ENCODE results near the gene UQCC2.

Gene UQCC2

DNA sequence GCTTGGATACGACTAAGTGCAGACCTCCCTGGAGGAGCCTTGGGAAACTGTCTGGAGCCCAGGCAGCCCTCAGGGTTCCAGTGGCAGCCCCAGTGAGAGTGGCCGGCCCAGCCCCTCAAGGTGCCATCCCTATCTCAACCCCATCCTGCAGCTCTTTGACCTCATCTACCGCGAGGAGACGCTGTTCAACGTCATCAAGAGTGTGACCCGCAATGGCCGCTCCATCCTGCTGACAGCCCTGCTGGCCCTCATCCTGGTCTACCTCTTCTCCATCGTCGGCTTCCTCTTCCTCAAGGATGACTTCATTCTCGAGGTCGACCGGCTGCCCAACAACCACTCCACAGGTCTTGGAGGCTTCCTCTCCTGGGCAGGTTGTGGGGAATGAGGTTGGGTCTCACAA, 20.7 kb downstream of the UQCC2 start:
- no peak for DNase-seq (ENCODE audit: low spot score)

GRCh38 chr6:33689879-33690278, 21.6 kb downstream of the UQCC2 start:
- DNase-seq (ENCODE audit: low spot score): no peak

DNA sequence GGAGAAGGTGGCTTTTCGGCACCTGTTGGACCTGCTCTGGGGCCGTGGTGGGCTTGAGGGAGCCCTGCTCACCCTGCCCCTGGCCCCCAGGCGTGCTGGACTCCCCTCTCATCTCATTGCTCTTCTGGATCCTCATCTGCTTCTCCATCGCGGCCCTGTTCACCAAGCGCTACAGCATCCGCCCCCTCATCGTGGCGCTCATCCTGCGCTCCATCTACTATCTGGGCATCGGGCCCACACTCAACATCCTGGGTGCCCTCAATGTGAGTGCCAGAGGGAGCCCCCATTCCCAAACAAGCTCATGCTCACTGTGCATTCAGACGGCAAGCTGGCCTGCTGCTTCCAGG, 22.4 kb downstream of the UQCC2 start:
- no peak for DNase-seq (ENCODE audit: low spot score)

DNA sequence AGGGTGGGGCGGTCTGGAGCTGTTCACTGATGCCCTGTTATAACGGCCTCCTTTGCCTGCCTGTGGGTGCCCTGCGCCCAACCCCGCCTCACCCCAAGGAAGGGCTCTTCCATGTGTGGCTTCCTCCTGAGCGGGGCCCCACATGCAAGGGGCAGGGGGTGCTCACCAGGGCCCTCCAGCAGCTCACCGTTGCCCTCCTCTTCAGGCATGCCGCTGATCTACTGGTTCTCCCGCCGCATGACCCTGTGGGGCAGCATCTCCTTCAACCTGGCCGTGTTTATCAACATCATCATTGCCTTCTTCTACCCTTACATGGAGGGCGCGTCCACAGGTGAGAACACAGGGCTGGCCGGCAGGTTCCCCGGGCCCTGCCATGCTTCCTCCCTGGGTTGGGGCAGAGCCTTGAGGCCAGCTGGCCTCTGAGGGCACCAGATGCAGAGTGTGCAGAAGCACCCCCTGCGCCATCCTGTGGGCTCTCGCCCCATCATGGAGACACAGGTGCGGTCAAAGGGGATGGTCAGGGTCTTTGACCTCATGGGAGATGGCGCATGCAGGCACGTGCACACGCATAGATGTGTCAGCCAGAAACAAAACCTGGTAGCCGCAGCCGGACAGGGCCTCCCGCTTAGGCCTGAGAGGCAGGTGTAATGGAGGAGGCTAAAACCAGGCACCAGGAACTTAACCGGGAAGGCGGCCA, 22.9 kb downstream of the UQCC2 start:
- no peak for DNase-seq (ENCODE audit: low spot score)

GRCh38 chr6:33688006-33688405, 23.5 kb downstream of the UQCC2 start:
- DNase-seq (ENCODE audit: low spot score): no peak

DNA sequence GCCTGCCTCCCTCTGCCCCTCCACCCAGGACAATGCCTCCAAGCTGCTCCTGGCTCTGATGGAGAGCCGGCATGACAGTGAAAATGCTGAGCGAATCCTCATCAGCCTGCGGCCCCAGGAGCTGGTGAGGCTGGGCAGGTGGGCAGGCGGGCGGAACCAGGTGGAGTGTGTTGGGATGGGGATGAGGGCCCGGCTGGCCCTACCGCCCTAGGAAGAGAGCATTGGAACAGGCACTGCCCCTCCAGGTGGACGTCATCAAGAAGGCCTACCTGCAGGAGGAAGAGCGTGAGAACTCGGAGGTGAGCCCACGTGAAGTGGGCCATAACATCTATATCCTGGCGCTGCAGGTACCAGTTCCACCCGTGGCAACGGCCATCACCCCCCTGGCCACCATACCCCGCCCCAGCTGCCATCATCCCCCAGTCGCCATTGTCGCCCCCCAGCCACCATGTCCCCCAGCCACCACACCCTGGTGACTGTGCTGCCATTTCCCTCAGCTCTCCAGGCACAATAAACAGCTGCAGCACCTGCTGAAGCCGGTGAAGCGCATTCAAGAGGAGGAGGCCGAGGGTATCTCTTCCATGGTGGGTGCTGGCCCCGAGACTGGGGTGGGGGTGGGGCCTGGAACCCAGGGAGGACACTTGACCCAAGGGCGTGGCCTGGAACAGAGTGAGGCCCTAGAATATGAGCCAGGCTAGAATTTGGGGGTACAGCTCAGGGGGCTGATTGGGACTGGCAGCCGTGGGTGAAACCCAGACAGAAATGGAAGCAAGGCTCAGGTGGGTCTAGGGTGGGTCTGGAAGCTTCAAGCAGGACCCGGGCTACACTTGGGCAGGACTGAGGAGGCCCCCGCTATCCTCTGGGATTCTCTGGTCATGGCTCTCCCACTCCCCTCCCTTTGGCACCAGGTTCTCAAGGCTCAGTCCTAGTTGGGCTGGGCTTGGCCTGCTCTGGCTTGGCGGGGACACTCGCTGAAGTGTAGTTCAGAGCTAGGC, 24.2 kb downstream of the UQCC2 start:
- DNase-seq (ENCODE audit: low spot score): no peak

GRCh38 chr6:33686225-33686924, 25.1 kb downstream of the UQCC2 start:
- no peak for DNase-seq (ENCODE audit: low spot score)

DNA sequence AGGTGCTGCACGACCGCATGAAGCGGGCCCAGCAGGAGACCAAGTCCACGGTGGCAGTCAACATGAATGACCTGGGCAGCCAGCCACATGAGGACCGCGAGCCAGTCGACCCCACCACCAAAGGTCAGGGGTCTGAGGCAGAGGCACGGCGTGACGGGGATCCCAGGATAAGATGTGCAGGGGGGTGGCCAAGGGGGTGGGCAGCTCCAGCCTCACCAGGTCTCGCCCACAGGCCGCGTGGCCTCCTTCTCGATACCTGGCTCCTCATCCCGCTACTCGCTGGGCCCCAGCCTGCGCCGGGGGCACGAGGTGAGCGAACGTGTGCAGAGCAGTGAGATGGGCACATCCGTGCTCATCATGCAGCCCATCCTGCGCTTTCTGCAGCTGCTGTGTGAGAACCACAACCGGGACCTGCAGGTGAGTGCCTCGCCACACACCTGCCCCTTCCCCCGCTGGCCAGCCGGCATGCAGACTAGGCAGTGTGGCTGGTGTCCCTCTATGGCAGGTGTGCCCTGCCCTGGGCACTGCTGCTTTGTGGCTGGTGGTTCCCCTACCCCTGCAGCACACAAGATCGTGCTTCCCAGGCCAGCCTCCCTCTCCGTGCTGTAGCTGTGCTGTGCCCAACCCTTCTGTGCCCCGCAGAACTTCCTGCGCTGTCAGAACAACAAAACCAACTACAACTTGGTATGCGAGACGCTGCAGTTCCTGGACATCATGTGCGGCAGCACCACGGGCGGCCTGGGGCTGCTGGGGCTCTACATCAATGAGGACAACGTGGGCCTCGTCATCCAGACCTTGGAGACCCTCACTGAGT, 25.9 kb downstream of the UQCC2 start:
- no peak for DNase-seq (ENCODE audit: low spot score)

DNA sequence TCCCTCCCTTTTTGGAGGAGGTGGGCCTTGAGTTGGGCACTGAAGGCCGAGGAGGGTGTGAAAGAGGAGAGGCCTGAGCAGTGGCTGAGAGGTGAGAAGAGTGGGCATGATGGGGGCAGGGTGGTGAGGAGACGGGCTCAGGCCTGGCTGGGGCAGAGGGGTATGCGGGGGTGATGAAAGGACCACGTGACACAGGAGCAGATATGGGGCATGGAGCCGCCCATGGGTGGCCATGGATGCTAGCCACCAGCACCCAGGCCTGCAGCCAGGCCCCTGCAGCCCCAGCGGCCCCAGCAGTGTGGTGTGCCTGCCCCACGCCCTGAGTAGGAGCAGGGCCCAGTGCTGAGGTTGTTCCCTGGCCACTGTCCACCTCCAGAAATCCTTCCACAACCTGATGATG, 26.5 kb downstream of the UQCC2 start:
- no peak for DNase-seq (ENCODE audit: low spot score)

DNA sequence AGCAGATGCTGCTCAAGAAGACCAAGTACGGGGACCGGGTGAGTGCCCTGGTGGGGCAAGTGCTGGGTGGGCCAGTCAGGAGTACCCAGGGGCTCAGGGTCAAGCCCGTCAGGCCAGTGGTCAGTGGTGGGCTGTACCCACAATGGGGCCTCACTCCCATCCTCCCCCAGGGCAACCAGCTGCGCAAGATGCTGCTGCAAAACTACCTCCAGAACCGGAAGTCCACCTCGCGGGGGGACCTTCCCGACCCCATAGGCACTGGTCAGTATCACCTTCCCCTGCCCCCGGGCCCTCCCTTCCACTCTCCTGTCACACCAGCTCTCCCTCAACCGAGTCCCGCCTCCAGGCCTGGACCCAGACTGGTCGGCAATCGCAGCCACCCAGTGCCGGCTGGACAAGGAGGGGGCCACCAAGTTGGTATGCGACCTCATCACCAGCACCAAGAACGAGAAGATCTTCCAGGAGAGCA, 27.0 kb downstream of the UQCC2 start:
- DNase-seq (ENCODE audit: low spot score): no peak

- no peak for DNase-seq (ENCODE audit: low spot score)
Observed at GRCh38 chr6:33683576-33684427, 27.7 kb downstream of the UQCC2 start.

- no peak for DNase-seq (ENCODE audit: low spot score)
Observed at GRCh38 chr6:33683051-33683571, 28.4 kb downstream of the UQCC2 start.

GRCh38 chr6:33682341-33682740, 29.2 kb downstream of the UQCC2 start:
- no peak for DNase-seq (ENCODE audit: low spot score)

DNA sequence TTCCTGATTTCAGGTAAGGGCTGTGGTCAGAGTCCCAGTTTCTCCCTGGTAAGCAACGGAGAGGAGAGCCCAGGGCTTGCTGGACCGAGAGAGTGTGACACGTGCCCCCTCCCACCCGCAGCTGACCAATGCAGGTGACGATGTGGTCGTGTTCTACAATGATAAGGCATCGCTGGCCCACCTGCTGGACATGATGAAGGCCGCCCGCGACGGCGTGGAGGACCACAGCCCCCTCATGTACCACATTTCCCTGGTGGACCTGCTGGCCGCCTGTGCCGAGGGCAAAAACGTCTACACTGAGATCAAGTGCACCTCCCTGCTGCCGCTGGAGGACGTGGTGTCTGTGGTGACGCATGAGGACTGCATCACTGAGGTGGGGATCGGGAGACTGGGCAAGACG, 31.7 kb downstream of the UQCC2 start:
- no peak for DNase-seq (ENCODE audit: low spot score)

GRCh38 chr6:33678932-33679490, 32.5 kb downstream of the UQCC2 start:
- DNase-seq (ENCODE audit: low spot score): no peak

GRCh38 chr6:33678233-33678931, 33.1 kb downstream of the UQCC2 start:
- no peak for DNase-seq (ENCODE audit: low spot score)

GRCh38 chr6:33677689-33678088, 33.8 kb downstream of the UQCC2 start:
- DNase-seq (ENCODE audit: low spot score): no peak

DNA sequence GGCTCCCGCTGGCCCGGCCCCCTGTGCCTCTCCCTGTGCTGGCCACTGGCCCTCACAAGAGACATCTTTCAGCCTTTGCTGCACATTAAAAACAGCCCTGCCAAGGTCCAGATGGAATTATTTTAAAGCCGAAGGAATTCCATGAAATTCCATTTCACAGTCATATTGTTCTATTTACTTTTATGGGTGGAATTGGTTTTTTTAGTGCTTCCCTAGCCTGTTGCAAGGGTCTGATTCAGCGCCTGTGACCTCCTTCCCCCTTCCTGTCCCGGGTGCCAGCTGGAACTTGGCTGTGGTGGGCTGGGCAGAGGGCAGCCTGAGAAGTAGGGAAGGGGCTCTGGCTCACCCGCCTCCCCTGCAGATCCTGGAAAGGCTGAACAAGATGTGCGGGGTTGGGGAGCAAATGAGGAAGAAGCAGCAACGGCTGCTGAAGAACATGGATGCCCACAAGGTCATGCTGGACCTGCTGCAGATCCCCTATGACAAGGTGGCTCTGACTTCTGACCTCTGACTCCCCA, 34.3 kb downstream of the UQCC2 start:
- no peak for DNase-seq (ENCODE audit: low spot score)

GRCh38 chr6:33676416-33677142, 34.9 kb downstream of the UQCC2 start:
- no peak for DNase-seq (ENCODE audit: low spot score)

Data from HuH-7.5 (cell line).